Osteoblast (primary cell): Measurements from ENCODE around the gene CYSTM1. TPM values are rescaled to one million over a fixed set of nuclear protein-coding genes. Genes with fewer than 3 reads are reported as not detected.

Source experiments
- DNase-seq: peaks from one replicate; pipeline ENCODE4 v3.0.0; 2011; ENCODE audit warnings: low spot score, mixed read lengths; ENCODE audit not compliant: insufficient read length; ENCODE audit errors: missing footprints
- H2AFZ ChIP-seq: 2 replicates; pipeline ENCODE4 v1.6.0; 2011; ENCODE audit warnings: mild to moderate bottlenecking, low read length
- H3K27ac ChIP-seq: 2 replicates; pipeline ENCODE4 v1.5.1; 2011; ENCODE audit warnings: mild to moderate bottlenecking, low read depth, low read length, moderate library complexity
- H3K27me3 ChIP-seq: 2 replicates; pipeline ENCODE4 v1.6.0; 2012; ENCODE audit warnings: mild to moderate bottlenecking, control low read depth, inconsistent platforms, low read length, moderate library complexity; ENCODE audit not compliant: insufficient read depth
- H3K36me3 ChIP-seq: 2 replicates; pipeline ENCODE4 v1.5.1; 2011; ENCODE audit warnings: mild to moderate bottlenecking, low read length, control low read depth, moderate library complexity; ENCODE audit not compliant: insufficient read depth
- H3K4me1 ChIP-seq: 2 replicates; pipeline ENCODE4 v1.5.1; 2011; ENCODE audit warnings: mild to moderate bottlenecking, low read length, control low read depth, moderate library complexity; ENCODE audit not compliant: insufficient read depth
- H3K4me2 ChIP-seq: 2 replicates; pipeline ENCODE4 v1.6.0; 2011; ENCODE audit warnings: mild to moderate bottlenecking, low read length; ENCODE audit not compliant: insufficient read depth
- H3K4me3 ChIP-seq: fragments of 200-600 bp; sonication (generic); 3 replicates; pipeline ENCODE4 v1.5.1; 2012; ENCODE audit warnings: mild to moderate bottlenecking, low read length, inconsistent platforms; ENCODE audit not compliant: insufficient read depth
- H3K79me2 ChIP-seq: 2 replicates; pipeline ENCODE4 v1.6.0; 2012; ENCODE audit warnings: mild to moderate bottlenecking, low read length, control low read depth, inconsistent platforms; ENCODE audit not compliant: insufficient read depth
- H3K9me3 ChIP-seq: 2 replicates; pipeline ENCODE4 v1.5.1; 2011; ENCODE audit warnings: low read depth, low read length, control low read depth
- H4K20me1 ChIP-seq: 2 replicates; pipeline ENCODE4 v1.6.0; 2012; ENCODE audit warnings: mild to moderate bottlenecking, low read length, control low read depth; ENCODE audit not compliant: insufficient read depth
- total RNA-seq: library from RNA; depleted of rRNA; stranded (reverse); fragments of >200 nt; gene quantifications from 2 replicates; pipeline ENCODE4 v1.2.3, GENCODE V29; 2012
- TF ChIP-seq, protein P1 (sequence below): IDR thresholded peaks from 2 replicates; pipeline ENCODE4 v1.5.1; 2011; ENCODE audit warnings: mild to moderate bottlenecking, low read depth, low read length, moderate library complexity; ENCODE audit errors: extremely low read depth

CYSTM1 gene
- total RNA-seq, 1 donor, result 27.9 TPM

DNA sequence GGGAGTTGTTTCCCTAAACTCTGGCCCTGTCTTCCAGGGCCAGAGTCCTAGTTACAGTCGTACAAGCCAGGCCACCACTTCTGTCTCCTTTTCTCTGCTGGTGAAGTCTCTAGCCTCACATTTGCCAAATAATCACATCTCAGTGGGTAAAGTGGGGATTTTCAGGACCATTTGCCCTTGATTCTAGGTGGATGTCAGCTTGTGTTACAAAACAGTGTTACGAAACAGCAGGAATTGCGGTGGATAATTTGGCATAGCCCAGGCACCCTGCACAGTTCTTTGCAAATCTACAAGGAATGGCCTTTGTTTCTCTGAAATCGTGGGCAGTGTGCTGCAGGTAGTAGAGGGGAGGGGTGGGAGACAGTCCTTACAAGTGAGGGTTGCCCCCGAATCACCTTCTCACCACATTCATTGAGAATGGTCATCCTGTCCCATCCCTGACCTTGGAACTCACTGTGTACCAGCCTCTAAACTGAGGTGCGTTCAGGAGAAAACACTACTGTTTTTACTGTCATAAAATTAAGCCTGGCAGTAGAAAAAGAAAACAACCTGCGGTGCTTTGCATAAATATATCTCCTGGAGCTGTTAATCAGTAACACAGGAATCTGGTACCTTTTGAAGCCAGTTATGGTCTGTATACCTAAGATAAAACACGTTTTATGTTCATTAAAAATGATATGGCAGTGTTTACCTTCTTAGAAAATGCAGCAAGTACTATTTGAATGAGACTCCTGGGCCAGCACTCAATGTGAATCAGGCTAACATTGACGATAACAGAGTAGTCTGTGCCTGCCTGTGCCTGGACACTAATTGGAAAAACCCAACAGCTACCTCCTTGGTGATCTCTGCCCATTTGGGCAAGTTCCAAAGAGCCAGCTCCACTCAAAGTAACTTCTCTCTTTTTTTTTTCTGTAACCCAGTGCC is 44.3 kb downstream of the CYSTM1 start:
- H3K27ac ChIP-seq, result no peak overlapping the region
- no peak for DNase-seq
- no peak overlapping the region for H2AFZ ChIP-seq
- no peak overlapping the region for H3K4me2 ChIP-seq
- H3K27me3 ChIP-seq, result no peaks in the 10 kb centered on the region
- peaks cover 19% of the 10 kb centered on the region for H3K79me2 ChIP-seq
- peaks cover 30% of the 10 kb centered on the region for H4K20me1 ChIP-seq
- no peaks in the 10 kb centered on the region for H3K36me3 ChIP-seq
- H3K9me3 ChIP-seq, result no peaks in the 10 kb centered on the region
- no peak overlapping the region for H3K4me3 ChIP-seq
- TF ChIP-seq, protein P1, sequence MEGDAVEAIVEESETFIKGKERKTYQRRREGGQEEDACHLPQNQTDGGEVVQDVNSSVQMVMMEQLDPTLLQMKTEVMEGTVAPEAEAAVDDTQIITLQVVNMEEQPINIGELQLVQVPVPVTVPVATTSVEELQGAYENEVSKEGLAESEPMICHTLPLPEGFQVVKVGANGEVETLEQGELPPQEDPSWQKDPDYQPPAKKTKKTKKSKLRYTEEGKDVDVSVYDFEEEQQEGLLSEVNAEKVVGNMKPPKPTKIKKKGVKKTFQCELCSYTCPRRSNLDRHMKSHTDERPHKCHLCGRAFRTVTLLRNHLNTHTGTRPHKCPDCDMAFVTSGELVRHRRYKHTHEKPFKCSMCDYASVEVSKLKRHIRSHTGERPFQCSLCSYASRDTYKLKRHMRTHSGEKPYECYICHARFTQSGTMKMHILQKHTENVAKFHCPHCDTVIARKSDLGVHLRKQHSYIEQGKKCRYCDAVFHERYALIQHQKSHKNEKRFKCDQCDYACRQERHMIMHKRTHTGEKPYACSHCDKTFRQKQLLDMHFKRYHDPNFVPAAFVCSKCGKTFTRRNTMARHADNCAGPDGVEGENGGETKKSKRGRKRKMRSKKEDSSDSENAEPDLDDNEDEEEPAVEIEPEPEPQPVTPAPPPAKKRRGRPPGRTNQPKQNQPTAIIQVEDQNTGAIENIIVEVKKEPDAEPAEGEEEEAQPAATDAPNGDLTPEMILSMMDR, result no peak
- H3K4me1 ChIP-seq, result peaks cover 52% of the 10 kb centered on the region

DNA sequence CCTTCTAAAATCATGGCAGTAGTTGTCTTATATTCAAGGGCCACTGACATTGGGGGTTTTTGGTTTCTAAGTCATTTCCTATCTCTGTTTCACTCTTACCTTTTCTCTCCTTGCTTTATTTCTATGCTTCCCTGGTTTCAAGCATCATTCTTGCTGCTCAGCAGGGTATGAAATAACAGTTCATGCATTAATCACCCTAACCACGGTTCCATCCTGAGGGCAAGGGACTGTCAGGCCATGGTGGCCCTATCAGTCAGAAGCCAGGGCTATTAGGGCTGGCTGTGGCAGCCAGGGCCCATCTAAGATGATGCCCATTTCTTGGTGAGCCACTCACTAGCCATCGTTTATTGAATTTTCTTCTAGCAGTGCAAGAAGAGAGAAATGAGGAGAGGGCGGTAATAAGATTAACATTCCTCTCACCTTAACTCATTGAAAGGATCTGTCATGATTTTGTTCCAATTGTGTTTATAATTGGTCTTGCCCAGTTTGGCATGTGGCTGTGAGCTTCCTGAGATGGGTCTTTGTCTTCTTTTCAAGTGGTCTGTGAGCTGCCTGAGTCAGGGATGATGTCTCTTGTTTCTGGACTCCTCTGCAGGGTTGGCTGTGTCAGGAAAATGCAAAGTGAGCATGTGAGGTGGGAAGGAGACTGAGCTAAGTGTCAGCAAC is 45.2 kb downstream of the CYSTM1 start:
- peaks cover 24% of the 10 kb centered on the region for H3K79me2 ChIP-seq
- peaks cover 22% of the 10 kb centered on the region for H4K20me1 ChIP-seq
- H3K27ac ChIP-seq, result peak overlapping the region; percentile 79
- H3K4me1 ChIP-seq, result peaks cover 46% of the 10 kb centered on the region
- no peaks in the 10 kb centered on the region for H3K36me3 ChIP-seq
- H3K9me3 ChIP-seq, result no peaks in the 10 kb centered on the region
- peak; percentile 84 for DNase-seq
- H3K4me3 ChIP-seq, result no peak overlapping the region
- no peaks in the 10 kb centered on the region for H3K27me3 ChIP-seq
- TF ChIP-seq, protein P1, result no peak
- H2AFZ ChIP-seq, result no peak overlapping the region
- H3K4me2 ChIP-seq, result peak overlapping the region; percentile 67

DNA sequence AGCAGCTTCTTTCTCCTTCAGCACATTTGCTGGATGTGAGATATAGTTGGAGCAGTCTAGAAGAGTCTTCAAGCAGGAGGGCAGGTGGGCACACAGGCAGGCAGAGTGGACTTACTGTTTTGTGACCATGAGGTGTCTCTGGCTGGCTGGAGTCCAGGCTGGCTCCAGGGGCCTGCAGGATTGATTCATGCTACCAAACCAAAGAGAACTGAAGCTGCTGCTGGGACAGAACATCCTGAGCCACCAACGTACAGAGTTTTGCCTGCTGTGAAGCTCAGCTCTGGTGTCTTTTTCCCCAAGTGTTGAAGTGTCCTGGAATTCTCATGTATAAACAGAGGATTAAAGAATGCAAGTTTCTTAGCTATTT is 45.7 kb downstream of the CYSTM1 start:
- H3K79me2 ChIP-seq, result peaks cover 29% of the 10 kb centered on the region
- H3K4me3 ChIP-seq, result no peak overlapping the region
- H2AFZ ChIP-seq, result no peak overlapping the region
- DNase-seq, result no peak
- peaks cover 43% of the 10 kb centered on the region for H3K4me1 ChIP-seq
- H4K20me1 ChIP-seq, result peaks cover 20% of the 10 kb centered on the region
- no peaks in the 10 kb centered on the region for H3K27me3 ChIP-seq
- TF ChIP-seq, protein P1, result no peak
- H3K9me3 ChIP-seq, result no peaks in the 10 kb centered on the region
- H3K36me3 ChIP-seq, result no peaks in the 10 kb centered on the region
- peak overlapping the region; percentile 67 for H3K4me2 ChIP-seq
- H3K27ac ChIP-seq, result peak overlapping the region; percentile 79

DNA sequence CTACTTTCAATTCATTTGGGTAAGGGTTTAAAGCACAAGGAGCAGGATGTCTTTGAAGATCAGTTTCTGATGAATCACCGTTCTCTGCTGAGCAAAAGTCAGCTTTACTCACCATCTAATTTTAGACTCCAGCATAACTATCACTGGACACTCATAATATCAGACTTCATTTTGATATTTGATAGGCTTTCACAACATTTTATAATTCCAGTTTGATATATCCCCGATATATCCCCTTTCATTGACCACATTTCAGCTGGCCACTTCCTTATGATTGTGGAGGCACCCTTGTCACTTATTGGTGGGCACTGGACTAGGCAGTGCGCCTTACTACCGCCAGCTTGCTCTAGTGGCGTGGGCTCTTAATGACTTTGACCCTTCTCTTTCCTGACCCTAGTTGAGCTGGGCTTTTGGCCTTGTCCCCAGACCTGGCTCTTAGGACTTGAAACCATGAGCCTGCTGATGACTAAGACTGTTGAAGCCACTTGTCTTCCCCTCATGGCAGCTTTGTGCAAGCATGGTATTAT is 46.8 kb downstream of the CYSTM1 start:
- Histone ChIP-seq H3K4me3 (peak overlapping the region; percentile 41), H3K27ac (peak overlapping the region; percentile 79), H3K9me3 (no peaks in the 10 kb centered on the region), H3K79me2 (peaks cover 32% of the 10 kb centered on the region), H2AFZ (peak overlapping the region; percentile 6), H3K4me2 (peak overlapping the region; percentile 67), H4K20me1 (peaks cover 12% of the 10 kb centered on the region), H3K4me1 (peaks cover 43% of the 10 kb centered on the region), H3K36me3 (no peaks in the 10 kb centered on the region), H3K27me3 (no peaks in the 10 kb centered on the region)
- TF ChIP-seq, protein P1, result no peak
- peak; percentile 69 for DNase-seq
